ENCODE data around the gene PKD1. TPM values are rescaled to one million over a fixed set of nuclear protein-coding genes. Genes with fewer than 3 reads are reported as not detected.

The PKD1 gene
- total and polyA plus RNA-seq, 2 of the 13 experiments (the other 11 are each of a cell fraction or from before 2014, with no cell fraction given): 22.1 to 23.0 TPM

DNA sequence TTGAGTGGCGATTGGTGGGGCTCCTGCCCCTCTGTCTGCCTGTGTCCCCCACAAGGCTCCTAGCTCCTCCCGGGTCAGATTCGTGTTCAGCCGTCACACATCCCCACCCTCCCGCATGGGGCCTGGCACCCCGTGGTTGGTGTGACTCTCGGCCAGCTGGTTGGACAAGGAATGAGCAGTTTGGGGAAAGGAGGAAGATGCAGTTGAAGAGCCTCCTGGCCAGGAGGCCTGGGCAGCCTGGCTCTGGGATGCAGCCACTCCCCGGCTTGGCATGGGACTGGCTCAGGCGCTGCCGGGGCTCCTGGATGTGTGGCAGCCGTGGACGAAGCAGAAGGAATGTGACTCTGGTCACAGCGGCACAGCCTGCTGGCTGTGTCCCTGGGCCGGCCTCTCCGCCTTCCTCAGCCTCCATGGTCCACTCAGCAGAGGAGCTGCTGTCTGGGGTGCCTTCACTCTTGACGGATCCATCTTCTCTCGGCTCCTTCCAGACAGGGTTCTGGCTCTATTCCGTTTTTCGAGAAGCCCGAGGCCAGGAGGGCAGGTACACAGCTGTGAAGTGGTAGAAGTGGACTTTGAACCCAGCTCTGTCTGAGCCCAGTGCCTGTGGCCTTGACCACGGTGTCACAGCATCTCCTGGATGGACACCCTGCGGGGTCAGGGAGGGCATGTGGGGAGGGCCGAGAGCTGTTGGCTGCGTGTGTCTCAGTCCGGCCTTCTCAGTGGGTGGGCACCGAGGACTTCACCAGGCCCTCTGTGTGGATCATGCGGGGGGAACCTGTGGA, 22.0 kb upstream of the PKD1 start (continued):
- TF ChIP-seq, protein P1, sequence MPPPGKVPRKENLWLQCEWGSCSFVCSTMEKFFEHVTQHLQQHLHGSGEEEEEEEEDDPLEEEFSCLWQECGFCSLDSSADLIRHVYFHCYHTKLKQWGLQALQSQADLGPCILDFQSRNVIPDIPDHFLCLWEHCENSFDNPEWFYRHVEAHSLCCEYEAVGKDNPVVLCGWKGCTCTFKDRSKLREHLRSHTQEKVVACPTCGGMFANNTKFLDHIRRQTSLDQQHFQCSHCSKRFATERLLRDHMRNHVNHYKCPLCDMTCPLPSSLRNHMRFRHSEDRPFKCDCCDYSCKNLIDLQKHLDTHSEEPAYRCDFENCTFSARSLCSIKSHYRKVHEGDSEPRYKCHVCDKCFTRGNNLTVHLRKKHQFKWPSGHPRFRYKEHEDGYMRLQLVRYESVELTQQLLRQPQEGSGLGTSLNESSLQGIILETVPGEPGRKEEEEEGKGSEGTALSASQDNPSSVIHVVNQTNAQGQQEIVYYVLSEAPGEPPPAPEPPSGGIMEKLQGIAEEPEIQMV (CRISPR knock-in tag; IDR thresholded peaks at IDR 0.05; ENCODE audit: low read depth): peak; percentile 31; the same call in 1 of the 2 replicates
- no peak for TF ChIP-seq ZNF672 (CRISPR knock-in tag; IDR thresholded peaks at IDR 0.05)
- no peak for TF ChIP-seq ZSCAN20 (CRISPR knock-in tag; IDR thresholded peaks at IDR 0.05; ENCODE audit: borderline replicate concordance)
- peak; percentile 86; the same call in 1 of the 2 replicates for TF ChIP-seq MEIS2 (CRISPR knock-in tag; IDR thresholded peaks at IDR 0.05)
- no peak for TF ChIP-seq RFX1 (IDR thresholded peaks at IDR 0.05)
- TF ChIP-seq, protein P2, sequence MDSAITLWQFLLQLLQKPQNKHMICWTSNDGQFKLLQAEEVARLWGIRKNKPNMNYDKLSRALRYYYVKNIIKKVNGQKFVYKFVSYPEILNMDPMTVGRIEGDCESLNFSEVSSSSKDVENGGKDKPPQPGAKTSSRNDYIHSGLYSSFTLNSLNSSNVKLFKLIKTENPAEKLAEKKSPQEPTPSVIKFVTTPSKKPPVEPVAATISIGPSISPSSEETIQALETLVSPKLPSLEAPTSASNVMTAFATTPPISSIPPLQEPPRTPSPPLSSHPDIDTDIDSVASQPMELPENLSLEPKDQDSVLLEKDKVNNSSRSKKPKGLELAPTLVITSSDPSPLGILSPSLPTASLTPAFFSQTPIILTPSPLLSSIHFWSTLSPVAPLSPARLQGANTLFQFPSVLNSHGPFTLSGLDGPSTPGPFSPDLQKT (CRISPR knock-in tag; IDR thresholded peaks at IDR 0.05; ENCODE audit: borderline replicate concordance): no peak
- TF ChIP-seq, protein P3, sequence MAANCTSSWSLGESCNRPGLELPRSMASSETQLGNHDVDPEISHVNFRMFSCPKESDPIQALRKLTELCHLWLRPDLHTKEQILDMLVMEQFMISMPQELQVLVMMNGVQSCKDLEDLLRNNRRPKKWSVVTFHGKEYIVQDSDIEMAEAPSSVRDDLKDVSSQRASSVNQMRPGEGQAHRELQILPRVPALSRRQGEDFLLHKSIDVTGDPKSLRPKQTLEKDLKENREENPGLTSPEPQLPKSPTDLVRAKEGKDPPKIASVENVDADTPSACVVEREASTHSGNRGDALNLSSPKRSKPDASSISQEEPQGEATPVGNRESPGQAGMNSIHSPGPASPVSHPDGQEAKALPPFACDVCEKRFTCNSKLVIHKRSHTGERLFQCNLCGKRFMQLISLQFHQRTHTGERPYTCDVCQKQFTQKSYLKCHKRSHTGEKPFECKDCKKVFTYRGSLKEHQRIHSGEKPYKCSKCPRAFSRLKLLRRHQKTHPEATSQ (CRISPR knock-in tag; IDR thresholded peaks at IDR 0.05; ENCODE audit: borderline replicate concordance): no peak
- peak; percentile 97 for TF ChIP-seq HDAC1 (CRISPR knock-in tag; IDR thresholded peaks at IDR 0.05)
- TF ChIP-seq MEIS1 (CRISPR knock-in tag; IDR thresholded peaks at IDR 0.05; ENCODE audit: borderline replicate concordance): no peak
- TF ChIP-seq FOSL2 (CRISPR knock-in tag; IDR thresholded peaks at IDR 0.05): peak; percentile 67
- TF ChIP-seq ZNF737 (CRISPR knock-in tag; IDR thresholded peaks at IDR 0.05; ENCODE audit: borderline replicate concordance): no peak
- peak; percentile 73; the same call in 1 of the 2 replicates for TF ChIP-seq KDM5B (CRISPR knock-in tag; IDR thresholded peaks at IDR 0.05; ENCODE audit: borderline replicate concordance)
- TF ChIP-seq KDM1A (CRISPR knock-in tag; IDR thresholded peaks at IDR 0.05): peak; percentile 60; the same call in 1 of the 2 replicates
- TF ChIP-seq, protein P4, sequence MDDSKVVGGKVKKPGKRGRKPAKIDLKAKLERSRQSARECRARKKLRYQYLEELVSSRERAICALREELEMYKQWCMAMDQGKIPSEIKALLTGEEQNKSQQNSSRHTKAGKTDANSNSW (CRISPR knock-in tag; IDR thresholded peaks at IDR 0.05; ENCODE audit: borderline replicate concordance): no peak
- peak; percentile 79; the same call in 1 of the 2 replicates for TF ChIP-seq MYC (CRISPR knock-in tag; IDR thresholded peaks at IDR 0.05; ENCODE audit: borderline replicate concordance)
- TF ChIP-seq, protein P5, sequence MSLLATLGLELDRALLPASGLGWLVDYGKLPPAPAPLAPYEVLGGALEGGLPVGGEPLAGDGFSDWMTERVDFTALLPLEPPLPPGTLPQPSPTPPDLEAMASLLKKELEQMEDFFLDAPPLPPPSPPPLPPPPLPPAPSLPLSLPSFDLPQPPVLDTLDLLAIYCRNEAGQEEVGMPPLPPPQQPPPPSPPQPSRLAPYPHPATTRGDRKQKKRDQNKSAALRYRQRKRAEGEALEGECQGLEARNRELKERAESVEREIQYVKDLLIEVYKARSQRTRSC (CRISPR knock-in tag; IDR thresholded peaks at IDR 0.05; ENCODE audit: low read depth): no peak
- TF ChIP-seq, protein P6, sequence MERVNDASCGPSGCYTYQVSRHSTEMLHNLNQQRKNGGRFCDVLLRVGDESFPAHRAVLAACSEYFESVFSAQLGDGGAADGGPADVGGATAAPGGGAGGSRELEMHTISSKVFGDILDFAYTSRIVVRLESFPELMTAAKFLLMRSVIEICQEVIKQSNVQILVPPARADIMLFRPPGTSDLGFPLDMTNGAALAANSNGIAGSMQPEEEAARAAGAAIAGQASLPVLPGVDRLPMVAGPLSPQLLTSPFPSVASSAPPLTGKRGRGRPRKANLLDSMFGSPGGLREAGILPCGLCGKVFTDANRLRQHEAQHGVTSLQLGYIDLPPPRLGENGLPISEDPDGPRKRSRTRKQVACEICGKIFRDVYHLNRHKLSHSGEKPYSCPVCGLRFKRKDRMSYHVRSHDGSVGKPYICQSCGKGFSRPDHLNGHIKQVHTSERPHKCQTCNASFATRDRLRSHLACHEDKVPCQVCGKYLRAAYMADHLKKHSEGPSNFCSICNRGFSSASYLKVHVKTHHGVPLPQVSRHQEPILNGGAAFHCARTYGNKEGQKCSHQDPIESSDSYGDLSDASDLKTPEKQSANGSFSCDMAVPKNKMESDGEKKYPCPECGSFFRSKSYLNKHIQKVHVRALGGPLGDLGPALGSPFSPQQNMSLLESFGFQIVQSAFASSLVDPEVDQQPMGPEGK (CRISPR knock-in tag; IDR thresholded peaks at IDR 0.05): peak; percentile 95
- TF ChIP-seq ZC3H13 (CRISPR knock-in tag; IDR thresholded peaks at IDR 0.05): no peak; the same call in 1 of the 2 replicates
- TF ChIP-seq, protein P7, sequence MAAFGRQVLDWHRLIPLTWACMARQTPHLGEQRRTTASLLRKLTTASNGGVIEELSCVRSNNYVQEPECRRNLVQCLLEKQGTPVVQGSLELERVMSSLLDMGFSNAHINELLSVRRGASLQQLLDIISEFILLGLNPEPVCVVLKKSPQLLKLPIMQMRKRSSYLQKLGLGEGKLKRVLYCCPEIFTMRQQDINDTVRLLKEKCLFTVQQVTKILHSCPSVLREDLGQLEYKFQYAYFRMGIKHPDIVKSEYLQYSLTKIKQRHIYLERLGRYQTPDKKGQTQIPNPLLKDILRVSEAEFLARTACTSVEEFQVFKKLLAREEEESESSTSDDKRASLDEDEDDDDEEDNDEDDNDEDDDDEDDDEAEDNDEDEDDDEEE (CRISPR knock-in tag; IDR thresholded peaks at IDR 0.05): no peak
- no peak for TF ChIP-seq ZNF17 (CRISPR knock-in tag; IDR thresholded peaks at IDR 0.05)
